ENCODE data around the gene NPY4R2. TPM values are rescaled to one million over a fixed set of nuclear protein-coding genes. Genes with fewer than 3 reads are reported as not detected.
"Not testable (repeated sequence)": the region's sequence is repeated elsewhere in the genome, so short reads cannot be mapped to it uniquely, and the experiment has no call there.

Gene NPY4R2
- polyA plus RNA-seq, 1 experiment = 0.06 TPM

DNA sequence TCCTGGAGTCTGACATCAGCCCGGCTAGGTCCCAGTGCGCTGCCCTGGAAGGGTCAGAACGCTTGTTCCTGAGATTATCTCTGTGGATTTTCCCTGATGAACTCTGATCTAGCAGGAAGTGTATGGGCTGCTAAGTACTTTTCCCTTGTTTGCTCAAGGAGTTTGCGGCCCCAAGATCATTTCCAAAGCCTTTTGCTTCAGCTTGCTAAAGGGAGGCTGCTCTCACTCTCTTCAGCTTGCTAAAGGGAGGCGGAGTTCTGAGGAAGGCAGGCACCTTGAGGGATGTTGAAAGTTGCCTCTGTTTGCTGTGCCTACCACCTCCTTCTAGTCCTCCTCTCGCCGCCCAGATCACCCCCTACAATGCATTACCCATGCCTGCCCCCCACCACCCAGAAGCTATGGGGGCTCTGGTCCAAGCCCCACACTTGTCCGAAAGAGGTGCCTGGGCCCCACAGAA, 18.3 kb downstream of the NPY4R2 start:
- H3K27ac ChIP-seq (ENCODE audit: low read depth, low read length); H3K9me3 ChIP-seq (ENCODE audit: control insufficient read depth, insufficient read depth, low read length); POLR2A ChIA-PET; DNase-seq (ENCODE audit: low read depth, low spot score); H3K4me3 ChIP-seq (ENCODE audit: low read depth, low read length); CTCF ChIA-PET; H3K27me3 ChIP-seq (ENCODE audit: control insufficient read depth, insufficient read depth, low read length): not testable (repeated sequence)

DNA sequence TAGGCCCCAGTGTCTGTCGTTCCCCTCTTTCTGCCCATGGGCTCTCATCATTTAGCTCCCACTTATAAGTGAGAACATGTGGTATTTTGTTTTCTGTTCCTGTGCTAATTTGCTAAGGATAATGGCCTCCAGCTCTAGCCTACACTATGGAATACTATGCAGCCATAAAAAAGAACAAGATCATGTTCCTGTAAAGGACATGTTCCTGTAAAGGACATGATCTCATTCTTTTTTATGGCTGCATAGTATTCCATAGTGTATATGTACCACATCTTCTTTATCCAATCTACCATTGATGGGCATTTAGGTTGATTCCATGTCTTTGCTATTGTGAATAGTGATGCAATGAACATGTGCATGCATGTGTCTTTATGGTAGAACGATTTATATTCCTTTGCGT, 19.2 kb downstream of the NPY4R2 start:
- H3K27me3 ChIP-seq (ENCODE audit: control insufficient read depth, insufficient read depth, low read length); H3K4me3 ChIP-seq (ENCODE audit: low read depth, low read length); DNase-seq (ENCODE audit: low read depth, low spot score); CTCF ChIA-PET; H3K27ac ChIP-seq (ENCODE audit: low read depth, low read length); POLR2A ChIA-PET; H3K9me3 ChIP-seq (ENCODE audit: control insufficient read depth, insufficient read depth, low read length): not testable (repeated sequence)

DNA sequence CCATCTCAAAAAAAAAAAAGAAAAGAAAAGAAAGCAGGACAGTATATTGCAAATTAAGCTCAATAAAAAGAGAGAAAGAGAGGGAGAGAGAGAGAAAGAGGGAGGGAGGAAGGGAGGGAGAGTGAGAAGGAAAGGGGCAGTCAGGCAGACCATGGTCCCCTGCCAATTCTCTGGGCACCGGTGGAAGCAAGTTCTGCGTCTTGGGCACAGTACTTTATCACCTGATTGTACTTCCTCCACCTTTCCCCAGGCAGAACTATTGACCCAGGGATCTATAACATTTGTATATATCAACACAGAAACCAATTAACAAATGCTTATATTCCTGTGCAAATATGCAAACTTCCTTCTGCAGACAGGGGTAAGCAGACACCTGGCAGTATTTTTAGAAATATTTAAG, 22.4 kb downstream of the NPY4R2 start:
- DNase-seq (ENCODE audit: low read depth, low spot score); H3K27ac ChIP-seq (ENCODE audit: low read depth, low read length); H3K27me3 ChIP-seq (ENCODE audit: control insufficient read depth, insufficient read depth, low read length); H3K9me3 ChIP-seq (ENCODE audit: control insufficient read depth, insufficient read depth, low read length); CTCF ChIA-PET; POLR2A ChIA-PET; H3K4me3 ChIP-seq (ENCODE audit: low read depth, low read length): not testable (repeated sequence)

DNA sequence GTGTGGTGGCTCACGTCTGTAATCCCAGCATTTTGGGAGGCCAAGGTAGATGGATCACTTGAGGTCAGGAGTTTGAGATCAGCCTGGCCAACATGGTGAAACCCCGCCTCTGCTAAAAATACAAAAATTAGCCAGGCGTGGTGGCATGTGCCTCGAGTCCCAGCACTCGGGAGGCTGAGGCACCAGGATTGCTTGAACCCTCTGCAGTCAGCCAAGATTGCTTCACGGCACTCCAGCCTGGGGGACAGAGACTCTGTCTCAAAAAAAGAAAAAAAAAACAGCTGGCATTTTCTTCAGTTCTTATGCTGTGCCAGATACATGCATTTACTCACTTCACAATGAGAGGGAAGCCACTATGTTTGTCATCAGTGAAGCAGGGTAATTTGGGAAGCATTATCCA, 22.9 kb downstream of the NPY4R2 start:
- POLR2A ChIA-PET; CTCF ChIA-PET; DNase-seq (ENCODE audit: low read depth, low spot score): not testable (repeated sequence)

DNA sequence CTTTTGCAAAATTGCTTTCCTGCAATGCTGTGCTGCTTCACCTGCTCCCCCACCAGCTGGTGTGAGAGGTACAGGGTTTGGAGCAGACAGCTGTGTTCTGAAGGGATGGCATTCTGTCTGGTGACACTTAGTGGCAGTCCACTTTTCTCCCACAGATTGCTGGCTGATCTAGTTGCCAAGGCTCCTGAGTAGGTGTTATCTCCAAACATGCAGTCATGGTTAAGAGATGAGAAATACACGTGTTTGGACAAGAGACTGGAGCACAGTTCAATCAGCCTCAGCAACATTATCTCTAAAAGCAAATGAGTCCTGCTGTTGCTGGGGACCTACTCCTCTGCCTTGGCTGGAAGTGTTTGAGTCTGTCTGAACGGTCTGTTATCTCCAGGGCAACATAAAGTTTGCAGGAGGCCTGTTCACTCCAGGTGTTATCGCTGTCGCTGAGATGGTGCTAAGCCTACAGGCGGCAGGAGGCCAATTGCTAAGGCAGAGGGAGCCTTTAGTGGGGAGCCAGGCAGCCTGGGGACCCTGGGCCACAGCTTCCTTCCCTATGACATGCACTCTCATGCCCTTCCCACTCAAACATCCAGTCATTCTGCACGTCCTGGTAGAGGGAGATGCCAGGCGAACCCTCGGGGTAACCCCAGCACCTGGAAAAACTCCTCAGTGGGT, 24.0 kb downstream of the NPY4R2 start:
- H3K27me3 ChIP-seq (ENCODE audit: control insufficient read depth, insufficient read depth, low read length); CTCF ChIA-PET; H3K9me3 ChIP-seq (ENCODE audit: control insufficient read depth, insufficient read depth, low read length); DNase-seq (ENCODE audit: low read depth, low spot score); H3K27ac ChIP-seq (ENCODE audit: low read depth, low read length); POLR2A ChIA-PET; H3K4me3 ChIP-seq (ENCODE audit: low read depth, low read length): not testable (repeated sequence)

More for the DNA sequence above, 22.9 kb downstream of the NPY4R2 start:
- not testable (repeated sequence) for H3K27me3 ChIP-seq (ENCODE audit: control insufficient read depth, insufficient read depth, low read length); H3K4me3 ChIP-seq (ENCODE audit: low read depth, low read length); H3K27ac ChIP-seq (ENCODE audit: low read depth, low read length); H3K9me3 ChIP-seq (ENCODE audit: control insufficient read depth, insufficient read depth, low read length)

GRCh38 chr10:47943328-47943727, 24.9 kb downstream of the NPY4R2 start:
- H3K9me3 ChIP-seq (ENCODE audit: control insufficient read depth, insufficient read depth, low read length); DNase-seq (ENCODE audit: low read depth, low spot score); H3K27me3 ChIP-seq (ENCODE audit: control insufficient read depth, insufficient read depth, low read length); H3K27ac ChIP-seq (ENCODE audit: low read depth, low read length); POLR2A ChIA-PET; CTCF ChIA-PET; H3K4me3 ChIP-seq (ENCODE audit: low read depth, low read length): not testable (repeated sequence)

DNA sequence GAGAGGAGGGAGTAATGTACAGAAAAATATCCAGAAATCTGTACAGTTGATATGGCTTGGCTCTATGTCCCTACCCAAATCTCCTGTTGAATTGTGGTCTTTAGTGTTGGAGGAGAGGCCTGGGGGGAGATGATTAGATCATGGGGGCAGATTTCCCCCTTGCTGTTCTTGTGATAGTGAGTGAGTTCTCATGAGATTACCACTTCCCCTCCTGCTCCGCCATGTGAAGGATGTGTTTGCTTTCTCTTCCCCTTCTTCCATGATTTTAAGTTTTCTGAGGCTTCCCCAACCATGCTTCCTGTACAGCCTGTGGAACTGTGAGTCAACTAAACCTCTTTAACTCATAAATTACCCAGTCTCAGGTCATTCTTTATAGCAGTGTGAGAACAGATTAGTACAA, 29.0 kb downstream of the NPY4R2 start:
- POLR2A ChIA-PET; H3K4me3 ChIP-seq (ENCODE audit: low read depth, low read length); H3K27ac ChIP-seq (ENCODE audit: low read depth, low read length); DNase-seq (ENCODE audit: low read depth, low spot score); H3K9me3 ChIP-seq (ENCODE audit: control insufficient read depth, insufficient read depth, low read length); CTCF ChIA-PET; H3K27me3 ChIP-seq (ENCODE audit: control insufficient read depth, insufficient read depth, low read length): not testable (repeated sequence)

- POLR2A ChIA-PET; H3K4me3 ChIP-seq (ENCODE audit: low read depth, low read length); DNase-seq (ENCODE audit: low read depth, low spot score); CTCF ChIA-PET; H3K27ac ChIP-seq (ENCODE audit: low read depth, low read length); H3K27me3 ChIP-seq (ENCODE audit: control insufficient read depth, insufficient read depth, low read length); H3K9me3 ChIP-seq (ENCODE audit: control insufficient read depth, insufficient read depth, low read length): not testable (repeated sequence)
Observed at GRCh38 chr10:47957158-47957557, 38.7 kb downstream of the NPY4R2 start.

DNA sequence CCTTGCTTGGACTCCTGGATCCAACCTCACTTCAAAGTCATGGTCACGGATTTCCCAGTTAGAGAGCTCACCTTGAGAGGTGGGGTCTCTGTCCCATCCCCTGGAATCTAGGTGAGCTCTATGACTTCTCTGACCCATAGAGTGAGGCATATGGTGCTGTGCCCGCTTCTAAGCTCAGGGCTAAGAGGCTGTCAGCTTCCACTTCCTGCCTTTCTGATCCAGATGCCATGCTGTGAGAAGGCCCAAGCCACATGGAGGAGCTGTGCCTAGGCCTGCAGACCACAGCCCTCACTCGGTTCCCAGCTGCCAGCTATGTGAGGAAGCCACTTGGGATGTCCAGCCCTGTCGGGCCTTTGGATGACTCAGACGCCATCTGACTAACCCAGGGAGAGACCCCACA, 41.2 kb downstream of the NPY4R2 start:
- POLR2A ChIA-PET; DNase-seq (ENCODE audit: low read depth, low spot score); H3K9me3 ChIP-seq (ENCODE audit: control insufficient read depth, insufficient read depth, low read length); H3K4me3 ChIP-seq (ENCODE audit: low read depth, low read length); CTCF ChIA-PET; H3K27ac ChIP-seq (ENCODE audit: low read depth, low read length); H3K27me3 ChIP-seq (ENCODE audit: control insufficient read depth, insufficient read depth, low read length): not testable (repeated sequence)

- H3K27ac ChIP-seq (ENCODE audit: low read depth, low read length); DNase-seq (ENCODE audit: low read depth, low spot score); H3K27me3 ChIP-seq (ENCODE audit: control insufficient read depth, insufficient read depth, low read length); CTCF ChIA-PET; H3K4me3 ChIP-seq (ENCODE audit: low read depth, low read length); H3K9me3 ChIP-seq (ENCODE audit: control insufficient read depth, insufficient read depth, low read length); POLR2A ChIA-PET: not testable (repeated sequence)
Observed at GRCh38 chr10:47960699-47961098, 42.2 kb downstream of the NPY4R2 start.

DNA sequence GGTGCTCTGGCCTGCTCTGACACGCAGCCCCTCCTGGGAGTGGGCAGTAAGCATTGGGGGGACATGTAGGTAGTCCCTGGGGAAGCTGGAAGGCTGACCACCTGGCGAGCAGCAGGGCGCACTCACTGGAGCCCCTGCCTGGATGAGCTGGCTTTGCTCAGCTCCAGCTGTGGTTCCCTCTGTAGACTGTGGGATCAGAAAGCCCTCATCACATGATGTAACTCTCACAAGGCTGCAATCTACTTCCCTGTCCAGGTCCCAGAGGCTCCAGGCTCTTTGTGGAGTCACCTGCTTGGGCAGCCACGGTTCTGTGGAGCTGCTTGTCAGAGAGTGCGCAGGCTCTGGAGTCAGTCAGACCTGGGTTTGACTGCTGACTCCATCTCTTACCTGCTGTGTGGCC, 44.3 kb downstream of the NPY4R2 start:
- H3K27ac ChIP-seq (ENCODE audit: low read depth, low read length); H3K4me3 ChIP-seq (ENCODE audit: low read depth, low read length); H3K27me3 ChIP-seq (ENCODE audit: control insufficient read depth, insufficient read depth, low read length); H3K9me3 ChIP-seq (ENCODE audit: control insufficient read depth, insufficient read depth, low read length); POLR2A ChIA-PET; DNase-seq (ENCODE audit: low read depth, low spot score); CTCF ChIA-PET: not testable (repeated sequence)

GRCh38 chr10:47964280-47965063, 46.0 kb downstream of the NPY4R2 start:
- H3K4me3 ChIP-seq (ENCODE audit: low read depth, low read length); H3K9me3 ChIP-seq (ENCODE audit: control insufficient read depth, insufficient read depth, low read length); CTCF ChIA-PET; H3K27ac ChIP-seq (ENCODE audit: low read depth, low read length); DNase-seq (ENCODE audit: low read depth, low spot score); H3K27me3 ChIP-seq (ENCODE audit: control insufficient read depth, insufficient read depth, low read length); POLR2A ChIA-PET: not testable (repeated sequence)

Data from AG04450 (cell line).